HepG2 (cell line): ENCODE measurements around the gene TOM1L2. TPM values are rescaled to one million over a fixed set of nuclear protein-coding genes. Genes with fewer than 3 reads are reported as not detected.

Experiments
- JUND ChIP-seq: sonication (generic); formaldehyde crosslinking; IDR thresholded peaks from 2 replicates; pipeline ENCODE4 v1.8.0; 2022; ENCODE audit warnings: mild to moderate bottlenecking, missing genetic modification reagents
- NONO ChIP-seq, 2 experiments: fragments of 450-650 bp in 1 of 2; sonication (generic) in 1 of 2; formaldehyde crosslinking in 1 of 2; IDR thresholded peaks in 1 of 2; conservative IDR thresholded peaks in 1 of 2; 2 replicates each; pipeline versions ENCODE4 v1.6.1 to v1.8.0; 2017 to 2022; ENCODE audit warnings: mild to moderate bottlenecking in 1 of 2, missing genetic modification reagents in 1 of 2, moderate library complexity in 1 of 2
- USF2 ChIP-seq, 2 experiments: sonication (generic) in 1 of 2; formaldehyde crosslinking in 1 of 2; IDR thresholded peaks; 2 replicates each; pipeline versions ENCODE4 v1.5.1 to v1.6.1; 2011 to 2020; ENCODE audit warnings: borderline replicate concordance in 1 of 2, low read depth in 1 of 2, low read length in 1 of 2, mild to moderate bottlenecking in 1 of 2, missing genetic modification reagents in 1 of 2, moderate library complexity in 1 of 2
- ZNF235 ChIP-seq: sonication (generic); formaldehyde crosslinking; IDR thresholded peaks from 2 replicates; pipeline ENCODE4 v1.8.1; 2023; ENCODE audit warnings: mild to moderate bottlenecking, missing genetic modification reagents, borderline replicate concordance
- ZNF543 ChIP-seq: sonication (generic); formaldehyde crosslinking; IDR thresholded peaks from 2 replicates; pipeline ENCODE4 v1.4.0; 2020; ENCODE audit warnings: mild to moderate bottlenecking, missing genetic modification reagents
- ZXDC ChIP-seq: sonication (generic); formaldehyde crosslinking; IDR thresholded peaks from 2 replicates; pipeline ENCODE4 v1.5.0; 2020; ENCODE audit warnings: mild to moderate bottlenecking, missing genetic modification reagents
- polyA plus RNA-seq, 8 experiments: library from polyadenylated mRNA; depleted of rRNA in 3 of 8; stranded (reverse) in 7 of 8; unstranded in 1 of 8; fragments of >200 nt; fragmentation: Illumina TruSeq in 4 of 8; extraction: Trizol in 4 of 8; gene quantifications; 2 replicates each; pipeline versions ENCODE4 v1.2.1 to v1.2.3, GENCODE V29; 2011 to 2016; ENCODE audit warnings: low read depth in 4 of 8, missing spikeins in 1 of 8, mixed read lengths in 1 of 8; ENCODE audit not compliant: insufficient read depth in 1 of 8
- total RNA-seq, 5 experiments: library from RNA; depleted of rRNA; stranded (reverse); fragments of >200 nt; fragmentation: Illumina TruSeq; extraction: Trizol; gene quantifications; 2 replicates each; pipeline ENCODE4 v1.2.3, GENCODE V29; 2016; ENCODE audit warnings: low read depth in 1 of 5

TOM1L2 gene
- total and polyA plus RNA-seq, 2 of the 13 experiments (the other 11 are each of a cell fraction or from before 2014, with no cell fraction given), result 4.7 to 7.4 TPM

- no peak for TF ChIP-seq ZXDC (CRISPR knock-in tag)
- TF ChIP-seq JUND, result no peak
- TF ChIP-seq ZNF235, result no peak
- TF ChIP-seq ZNF543 (CRISPR knock-in tag), result no peak
- TF ChIP-seq NONO (IDR thresholded peaks at IDR 0.05), result no peak
- no peak for TF ChIP-seq NONO (CRISPR knock-in tag; conservative IDR thresholded peaks at IDR 0.05)
- TF ChIP-seq USF2 (IDR thresholded peaks at IDR 0.05; ENCODE audit: low read depth, low read length), result no peak
- TF ChIP-seq USF2 (CRISPR knock-in tag; IDR thresholded peaks at IDR 0.05; ENCODE audit: borderline replicate concordance), result no peak
Measured at GRCh38 chr17:17843096-17843495, 129.1 kb downstream of the TOM1L2 start (continued).
